Chondrocyte (in vitro differentiated cells): ENCODE measurements around the gene RBM38. TPM values are rescaled to one million over a fixed set of nuclear protein-coding genes. Genes with fewer than 3 reads are reported as not detected.
"Not testable (repeated sequence)": the region's sequence is repeated elsewhere in the genome, so short reads cannot be mapped to it uniquely, and the experiment has no call there.

Source experiments
- DNase-seq: peaks from one replicate; pipeline ENCODE4 v3.0.0; 2021; ENCODE audit warnings: mixed read lengths, low spot score
- H3K27ac Mint-ChIP-seq: one replicate; pipeline ENCODE4 v1.8.0; 2021; ENCODE audit warnings: mild to moderate bottlenecking, moderate library complexity, mixed read lengths; ENCODE audit not compliant: unreplicated experiment
- H3K27me3 Mint-ChIP-seq: 2 replicates; pipeline ENCODE4 v1.8.0; 2021; ENCODE audit warnings: low read depth, mixed read lengths
- H3K36me3 Mint-ChIP-seq: 2 replicates; pipeline ENCODE4 v1.8.0; 2021; ENCODE audit warnings: low read depth, mixed read lengths
- H3K4me1 Mint-ChIP-seq: 2 replicates; pipeline ENCODE4 v1.8.0; 2021; ENCODE audit warnings: low read depth, mild to moderate bottlenecking, mixed read lengths
- H3K4me3 Mint-ChIP-seq: one replicate; pipeline ENCODE4 v1.8.0; 2021; ENCODE audit warnings: mild to moderate bottlenecking, moderate library complexity, mixed read lengths; ENCODE audit not compliant: unreplicated experiment
- H3K9me3 Mint-ChIP-seq: 2 replicates; pipeline ENCODE4 v1.8.0; 2021; ENCODE audit warnings: low read depth, mixed read lengths
- CTCF ChIP-seq: fragments of 200-600 bp; sonication (generic); IDR thresholded peaks from 2 replicates; pipeline ENCODE4 v1.5.0; 2021; ENCODE audit warnings: antibody characterized with exemption, mild to moderate bottlenecking, moderate library complexity
- total RNA-seq: library from RNA; stranded (reverse); gene quantifications from 3 replicates; pipeline ENCODE4 v1.2.1, GENCODE V29; 2021

The RBM38 gene
- total RNA-seq, 1 donor from 2014 or later: 11.2 TPM

- Mint-ChIP-seq H3K27me3 (peaks cover 7% of the 10 kb centered on the region), H3K27ac (no peak overlapping the region), H3K9me3 (no peaks in the 10 kb centered on the region), H3K36me3 (no peaks in the 10 kb centered on the region), H3K4me1 (peaks cover 6% of the 10 kb centered on the region), H3K4me3 (no peak overlapping the region)
- TF ChIP-seq CTCF: no peak
- no peak for DNase-seq
Observed at GRCh38 chr20:57428324-57429158, 37.3 kb downstream of the RBM38 start.

GRCh38 chr20:57429159-57429496 lies 37.9 kb downstream of the RBM38 start:
- TF ChIP-seq CTCF: no peak
- peaks cover 7% of the 10 kb centered on the region for H3K27me3 Mint-ChIP-seq
- H3K27ac Mint-ChIP-seq: no peak overlapping the region
- no peaks in the 10 kb centered on the region for H3K36me3 Mint-ChIP-seq
- H3K9me3 Mint-ChIP-seq: no peaks in the 10 kb centered on the region
- H3K4me3 Mint-ChIP-seq: no peak overlapping the region
- H3K4me1 Mint-ChIP-seq: peaks cover 6% of the 10 kb centered on the region
- DNase-seq: no peak

GRCh38 chr20:57429580-57430200 lies 38.5 kb downstream of the RBM38 start:
- H3K4me3 Mint-ChIP-seq: no peak overlapping the region
- TF ChIP-seq CTCF: no peak
- no peak overlapping the region for H3K27ac Mint-ChIP-seq
- no peak for DNase-seq
- H3K36me3 Mint-ChIP-seq: no peaks in the 10 kb centered on the region
- peaks cover 7% of the 10 kb centered on the region for H3K27me3 Mint-ChIP-seq
- H3K4me1 Mint-ChIP-seq: peaks cover 6% of the 10 kb centered on the region
- no peaks in the 10 kb centered on the region for H3K9me3 Mint-ChIP-seq

GRCh38 chr20:57430201-57430596 lies 39.0 kb downstream of the RBM38 start:
- not testable (repeated sequence) for H3K9me3 Mint-ChIP-seq, H3K4me1 Mint-ChIP-seq, DNase-seq, H3K36me3 Mint-ChIP-seq, H3K4me3 Mint-ChIP-seq, H3K27me3 Mint-ChIP-seq, H3K27ac Mint-ChIP-seq

- TF ChIP-seq CTCF: no peak
Observed at GRCh38 chr20:57431539-57431835, 40.3 kb downstream of the RBM38 start.

GRCh38 chr20:57432480-57432861 lies 41.3 kb downstream of the RBM38 start:
- no peaks in the 10 kb centered on the region for H3K9me3 Mint-ChIP-seq
- H3K4me1 Mint-ChIP-seq: peaks cover 18% of the 10 kb centered on the region
- no peak overlapping the region for H3K4me3 Mint-ChIP-seq
- peaks cover 4% of the 10 kb centered on the region for H3K27me3 Mint-ChIP-seq
- no peak overlapping the region for H3K27ac Mint-ChIP-seq
- no peak for TF ChIP-seq CTCF
- no peak for DNase-seq
- no peaks in the 10 kb centered on the region for H3K36me3 Mint-ChIP-seq

More at GRCh38 chr20:57431539-57431835, 40.3 kb downstream of the RBM38 start:
- Mint-ChIP-seq H3K9me3 (no peaks in the 10 kb centered on the region), H3K4me3 (no peak overlapping the region), H3K36me3 (no peaks in the 10 kb centered on the region), H3K4me1 (peaks cover 18% of the 10 kb centered on the region), H3K27me3 (peaks cover 4% of the 10 kb centered on the region), H3K27ac (no peak overlapping the region)
- DNase-seq: no peak
